Caco-2 (cell line): Measurements from ENCODE around the gene B3GNT5. TPM values are rescaled to one million over a fixed set of nuclear protein-coding genes. Genes with fewer than 3 reads are reported as not detected.

Experiments
- BruUV-seq: library from RNA; stranded (reverse); fragments of 400-500 nt; replicated peaks from 2 replicates; lab custom pipeline; 2021; lab: Mats Ljungman, UMichigan
- CTCF ChIA-PET: fragments of 300-600 bp; sonication (Branson Sonifier 250); formaldehyde crosslinking; loops from one replicate; lab custom pipeline; 2022; ENCODE audit warnings: antibody characterized with exemption; lab: Charles Lee
- POLR2A ChIA-PET: fragments of 300-600 bp; sonication (Branson Sonifier 250); formaldehyde crosslinking; loops from one replicate; lab custom pipeline; 2022; ENCODE audit warnings: antibody characterized with exemption; lab: Charles Lee
- DNase-seq, 2 experiments: peaks; one replicate each; pipeline versions ENCODE4 v3.0.0 to v3.0.0-alpha.2; 2020 to 2022
- H3K27me3 ChIP-seq: replicated peaks from 2 replicates; pipeline ENCODE4 v1.6.0; 2011; ENCODE audit warnings: low read length; ENCODE audit not compliant: control insufficient read depth, insufficient read depth
- H3K36me3 ChIP-seq: 2 replicates; pipeline ENCODE4 v1.5.1; 2011; ENCODE audit warnings: low read length; ENCODE audit not compliant: control insufficient read depth, insufficient read depth
- H3K4me1 ChIP-seq: fragments of 250-450 bp; sonication (Bioruptor Pico); 2 replicates; pipeline ENCODE4 v1.5.1; 2020; ENCODE audit warnings: mild to moderate bottlenecking
- H3K4me3 ChIP-seq: 2 replicates; pipeline ENCODE4 v1.5.1; 2011; ENCODE audit warnings: low read depth, mild to moderate bottlenecking, control low read depth, low read length
- H3K9me3 ChIP-seq: fragments of 250-450 bp; sonication (Bioruptor Pico); 2 replicates; pipeline ENCODE4 v1.5.1; 2020; ENCODE audit warnings: mild to moderate bottlenecking, moderate library complexity
- H3K27ac Mint-ChIP-seq: one replicate; pipeline ENCODE4 v1.8.0; 2022; ENCODE audit warnings: mixed read lengths; ENCODE audit not compliant: unreplicated experiment
- H3K27me3 Mint-ChIP-seq: one replicate; pipeline ENCODE4 v1.8.0; 2022; ENCODE audit warnings: mixed read lengths; ENCODE audit not compliant: insufficient read depth, unreplicated experiment
- H3K36me3 Mint-ChIP-seq: one replicate; pipeline ENCODE4 v1.8.0; 2022; ENCODE audit warnings: mild to moderate bottlenecking, mixed read lengths; ENCODE audit not compliant: insufficient read depth, unreplicated experiment
- H3K4me1 Mint-ChIP-seq: one replicate; pipeline ENCODE4 v1.8.0; 2022; ENCODE audit warnings: low read depth, mixed read lengths; ENCODE audit not compliant: unreplicated experiment
- H3K4me3 Mint-ChIP-seq: one replicate; pipeline ENCODE4 v1.8.0; 2022; ENCODE audit warnings: mild to moderate bottlenecking, moderate library complexity, mixed read lengths; ENCODE audit not compliant: unreplicated experiment
- H3K9me3 Mint-ChIP-seq: one replicate; pipeline ENCODE4 v1.8.0; 2022; ENCODE audit warnings: mixed read lengths; ENCODE audit not compliant: unreplicated experiment
- CTCF ChIP-seq, 2 experiments: fragments of 200-600 bp in 1 of 2; IDR thresholded peaks; 1 replicate in 1 of 2; 2 replicates in 1 of 2; pipeline versions ENCODE4 v1.5.1 to v1.8.0; 2011 to 2022; ENCODE audit warnings: antibody characterized with exemption in 1 of 2, control low read depth in 1 of 2, inconsistent platforms in 1 of 2, low read depth in 1 of 2, low read length in 1 of 2, mild to moderate bottlenecking in 1 of 2, moderate library complexity in 1 of 2; ENCODE audit not compliant: insufficient read depth in 1 of 2, severe bottlenecking in 1 of 2, unreplicated experiment in 1 of 2
- intact Hi-C: fragments of 100-400 bp; cut with micrococcal nuclease; formaldehyde crosslinking; loops from one replicate; pipeline ENCODE4 v1.10.0; 2022; ENCODE audit not compliant: unreplicated experiment
- total RNA-seq: library from RNA; stranded (reverse); gene quantifications from 2 replicates; pipeline ENCODE4 v1.2.3, GENCODE V29; 2022

The B3GNT5 gene
- total RNA-seq, 1 experiment from 2014 or later: 9.4 TPM

GRCh38 chr3:183287301-183287971 lies 34.4 kb downstream of the B3GNT5 start:
- Mint-ChIP-seq H3K4me3 (no peak overlapping the region), H3K27ac (no peak overlapping the region), H3K4me1 (peaks cover 6% of the 10 kb centered on the region), H3K9me3 (no peaks in the 10 kb centered on the region), H3K27me3 (no peaks in the 10 kb centered on the region), H3K36me3 (peaks cover 7% of the 10 kb centered on the region)
- POLR2A ChIA-PET: no interaction called here
- H3K4me1 ChIP-seq: peaks cover 13% of the 10 kb centered on the region
- no peaks in the 10 kb centered on the region for H3K9me3 ChIP-seq
- no peak for DNase-seq
- intact Hi-C loops: no loop called here
- no peaks in the 10 kb centered on the region for H3K27me3 ChIP-seq
- no peak overlapping the region for H3K4me3 ChIP-seq
- CTCF ChIA-PET: no interaction called here
- no peak for TF ChIP-seq CTCF (IDR thresholded peaks at IDR 0.05; ENCODE audit: insufficient read depth in 1 of 2, low read depth in 1 of 2, low read length in 1 of 2, severe bottlenecking in 1 of 2, unreplicated experiment in 1 of 2)
- no TSS peak for BruUV-seq
- H3K36me3 ChIP-seq: no peaks in the 10 kb centered on the region; the same call in 1 of the 2 replicates

GRCh38 chr3:183288117-183288516 lies 35.1 kb downstream of the B3GNT5 start:
- no peak overlapping the region for H3K4me3 Mint-ChIP-seq
- no peak for TF ChIP-seq CTCF (IDR thresholded peaks at IDR 0.05; ENCODE audit: insufficient read depth in 1 of 2, low read depth in 1 of 2, low read length in 1 of 2, severe bottlenecking in 1 of 2, unreplicated experiment in 1 of 2)
- H3K27me3 Mint-ChIP-seq: no peaks in the 10 kb centered on the region
- no peaks in the 10 kb centered on the region for H3K9me3 Mint-ChIP-seq
- H3K36me3 ChIP-seq: no peaks in the 10 kb centered on the region; the same call in 1 of the 2 replicates
- CTCF ChIA-PET: no interaction called here
- intact Hi-C loops: no loop called here
- BruUV-seq: no TSS peak
- POLR2A ChIA-PET: no interaction called here
- DNase-seq: no peak
- no peaks in the 10 kb centered on the region for H3K27me3 ChIP-seq
- H3K4me1 Mint-ChIP-seq: peaks cover 6% of the 10 kb centered on the region
- no peaks in the 10 kb centered on the region for H3K9me3 ChIP-seq
- no peak overlapping the region for H3K4me3 ChIP-seq
- peaks cover 13% of the 10 kb centered on the region for H3K4me1 ChIP-seq
- H3K36me3 Mint-ChIP-seq: peaks cover 7% of the 10 kb centered on the region
- H3K27ac Mint-ChIP-seq: no peak overlapping the region

- no peaks in the 10 kb centered on the region for H3K27me3 ChIP-seq
- DNase-seq: no peak
- Mint-ChIP-seq H3K9me3 (no peaks in the 10 kb centered on the region), H3K27me3 (no peaks in the 10 kb centered on the region), H3K36me3 (peaks cover 7% of the 10 kb centered on the region), H3K4me3 (no peak overlapping the region), H3K4me1 (peaks cover 6% of the 10 kb centered on the region), H3K27ac (no peak overlapping the region)
- POLR2A ChIA-PET: no interaction called here
- no peak for TF ChIP-seq CTCF (IDR thresholded peaks at IDR 0.05; ENCODE audit: insufficient read depth in 1 of 2, low read depth in 1 of 2, low read length in 1 of 2, severe bottlenecking in 1 of 2, unreplicated experiment in 1 of 2)
- H3K9me3 ChIP-seq: no peaks in the 10 kb centered on the region
- no peak overlapping the region for H3K4me3 ChIP-seq
- intact Hi-C loops: loop anchor here (2.0 kb wide), 1 partner anchor 17 kb away; no protein-coding TSS in a partner anchor
- CTCF ChIA-PET: interaction anchor here (0.6 kb wide), 1 partner anchor 37 kb away, joined by 3 read pairs; no protein-coding TSS in a partner anchor
- peaks cover 11% of the 10 kb centered on the region for H3K4me1 ChIP-seq
- no TSS peak for BruUV-seq
- H3K36me3 ChIP-seq: no peaks in the 10 kb centered on the region; the same call in 1 of the 2 replicates
Observed at GRCh38 chr3:183290216-183290615, 37.2 kb downstream of the B3GNT5 start.
